Head of caudate nucleus (tissue), 42 donors: Measurements from ENCODE around the gene STK16.

Source experiments
- DNase-seq, 42 donors: peaks; one replicate each; pipeline versions ENCODE4 v3.0.0 to v3.0.0-alpha.2; 2020 to 2021; ENCODE audit warnings: mixed read lengths in 7 of 42
- intact Hi-C: fragments of 100-400 bp; cut with DNase I; formaldehyde crosslinking; loops from one replicate; pipeline ENCODE4 v1.15.0; 2022

The STK16 gene

DNA sequence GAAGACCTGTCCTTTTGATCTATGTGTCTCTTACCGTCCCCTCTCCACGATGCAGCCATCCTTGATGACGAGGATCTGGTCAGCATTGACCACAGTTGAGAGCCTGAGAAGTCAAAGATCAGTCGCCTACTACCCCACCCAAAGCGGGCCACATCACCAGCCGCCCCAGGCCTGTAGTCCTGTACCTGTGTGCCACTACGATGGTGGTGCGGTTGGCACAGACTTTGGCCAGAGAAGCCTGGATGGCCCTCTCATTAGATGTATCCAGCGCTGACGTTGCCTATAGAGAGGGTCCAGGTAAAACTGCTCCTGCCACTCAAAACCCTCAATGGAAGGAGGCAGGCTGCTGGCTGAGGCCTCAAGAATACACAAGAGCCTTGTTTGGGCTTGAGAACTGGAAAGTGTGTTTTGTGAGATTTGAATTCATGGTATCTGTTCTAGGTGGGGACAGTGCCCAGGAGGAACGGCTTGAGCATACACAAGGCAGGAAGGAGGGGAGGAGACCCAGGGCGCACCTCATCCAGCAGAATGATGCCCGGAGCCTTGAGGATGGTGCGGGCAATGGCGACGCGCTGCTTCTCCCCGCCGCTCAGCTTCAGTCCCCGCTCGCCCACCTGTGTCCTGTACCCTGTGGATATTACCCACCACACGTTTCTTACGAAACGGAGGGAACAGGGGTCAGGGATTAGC is 34.9 kb upstream of the STK16 start:
- DNase-seq = peak in 2 of 42 donors; percentile 15 to 29
- intact Hi-C loops = no loop called here

DNA sequence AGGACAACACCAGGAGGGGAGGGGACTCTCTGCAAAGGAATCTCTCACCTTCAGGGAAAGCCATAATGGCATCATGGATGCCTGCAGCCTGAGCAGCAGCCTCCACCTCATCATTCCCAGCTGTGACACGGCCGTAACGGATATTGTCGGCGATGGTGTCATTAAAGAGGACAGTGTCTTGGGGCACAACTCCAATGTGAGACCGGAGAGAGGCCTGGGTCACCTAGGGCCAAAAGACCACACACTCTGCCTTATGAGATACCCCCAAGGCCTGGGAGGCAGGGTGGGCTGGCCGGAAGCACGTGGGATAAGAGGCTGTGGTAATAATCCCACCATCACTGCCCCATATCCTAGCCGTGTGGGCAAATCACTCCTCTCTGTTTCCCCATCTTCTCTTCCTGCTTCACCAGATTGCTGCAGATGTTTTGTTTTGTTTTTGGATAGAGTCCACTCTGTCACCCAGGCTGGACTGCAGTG is 34.4 kb upstream of the STK16 start:
- peak in 2 of 42 donors; percentile 10 to 17 for DNase-seq
- intact Hi-C loops = no loop called here

DNA sequence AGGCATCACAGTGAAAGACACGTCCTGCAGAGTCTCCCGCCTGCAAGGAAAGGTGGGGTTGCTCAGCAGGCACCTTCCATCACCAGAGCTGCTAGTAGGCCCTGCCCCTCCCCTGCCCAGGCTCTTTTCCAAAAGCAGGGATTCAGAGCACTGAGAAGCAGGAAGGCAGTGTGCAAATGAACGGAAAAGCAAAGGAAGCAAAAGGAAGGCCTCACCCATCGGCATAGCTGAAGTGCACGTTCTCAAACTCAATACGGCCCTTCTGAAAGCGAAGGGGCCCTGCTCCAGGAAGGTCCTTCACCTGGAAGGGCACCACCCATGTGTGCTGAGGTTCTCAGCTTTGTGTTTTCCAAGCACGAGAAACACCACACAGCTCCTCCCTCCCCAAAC is 32.3 kb upstream of the STK16 start:
- no peak for DNase-seq
- intact Hi-C loops = no loop called here

DNA sequence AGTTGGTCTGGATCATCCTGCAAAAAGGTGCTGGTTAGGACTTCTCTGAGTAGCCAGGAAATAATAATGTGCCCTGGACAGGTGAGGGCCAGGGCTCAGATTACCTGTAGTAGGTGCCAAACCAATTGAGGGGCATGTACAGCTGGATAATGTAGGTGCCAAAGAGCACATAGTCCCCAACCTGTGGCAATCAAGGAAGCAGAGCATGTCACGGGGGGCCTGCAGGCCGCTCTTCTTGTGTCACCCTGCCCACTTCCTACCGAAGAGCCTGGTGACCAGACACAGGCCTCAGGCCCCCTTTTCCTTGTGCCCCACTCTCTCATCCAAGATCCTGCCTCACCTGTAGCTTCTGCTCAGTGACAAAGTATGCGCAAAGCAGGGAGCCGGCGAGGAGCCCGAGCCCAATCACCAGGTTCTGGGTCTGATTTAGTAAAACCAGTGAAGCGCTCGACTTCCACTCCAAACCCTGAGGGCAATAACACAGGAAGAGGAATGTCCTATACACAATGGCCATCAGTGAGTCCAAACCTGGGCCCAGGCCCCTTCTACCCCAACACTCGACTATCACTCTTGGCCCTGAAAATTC is 31.7 kb upstream of the STK16 start:
- no peak for DNase-seq
- intact Hi-C loops = no loop called here

DNA sequence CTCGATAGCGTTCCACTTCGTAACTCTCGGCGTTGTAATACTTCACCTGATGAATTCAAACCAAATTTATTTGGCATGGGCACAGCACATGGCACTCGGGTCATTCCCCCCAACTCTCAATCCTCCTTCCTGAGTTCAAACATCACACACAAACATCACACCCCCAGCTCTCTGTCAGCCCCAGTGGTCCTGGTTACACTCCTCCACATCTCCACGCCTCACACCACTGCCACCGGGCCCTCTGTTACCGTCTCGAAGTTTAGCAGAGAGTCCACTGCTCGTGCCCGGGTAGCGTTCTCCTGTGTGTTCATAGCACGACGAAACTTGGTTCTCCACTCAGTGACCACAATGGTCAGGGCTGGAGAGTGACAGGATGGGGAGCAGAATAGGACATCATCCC is 31.1 kb upstream of the STK16 start:
- DNase-seq = no peak
- intact Hi-C loops = no loop called here

DNA sequence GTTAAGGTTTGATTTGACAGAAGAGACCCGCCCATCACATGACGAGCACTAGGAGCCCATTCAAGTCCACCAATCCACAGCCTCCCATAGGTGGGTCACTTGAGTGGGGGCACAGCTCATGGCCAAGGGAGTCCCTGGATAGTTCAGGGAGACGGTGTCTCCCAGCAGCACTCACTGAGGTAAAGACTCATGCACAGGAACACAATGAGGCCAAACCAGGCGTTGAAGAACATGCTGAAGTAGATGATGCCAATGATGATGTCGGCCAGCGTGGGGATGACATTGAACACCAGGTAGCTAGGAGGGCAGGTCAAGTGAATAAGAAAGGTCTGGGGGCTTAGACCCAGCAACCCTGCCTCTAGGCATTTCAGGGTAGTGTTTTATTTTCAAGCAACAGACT is 30.5 kb upstream of the STK16 start:
- intact Hi-C loops = no loop called here
- no peak for DNase-seq

DNA sequence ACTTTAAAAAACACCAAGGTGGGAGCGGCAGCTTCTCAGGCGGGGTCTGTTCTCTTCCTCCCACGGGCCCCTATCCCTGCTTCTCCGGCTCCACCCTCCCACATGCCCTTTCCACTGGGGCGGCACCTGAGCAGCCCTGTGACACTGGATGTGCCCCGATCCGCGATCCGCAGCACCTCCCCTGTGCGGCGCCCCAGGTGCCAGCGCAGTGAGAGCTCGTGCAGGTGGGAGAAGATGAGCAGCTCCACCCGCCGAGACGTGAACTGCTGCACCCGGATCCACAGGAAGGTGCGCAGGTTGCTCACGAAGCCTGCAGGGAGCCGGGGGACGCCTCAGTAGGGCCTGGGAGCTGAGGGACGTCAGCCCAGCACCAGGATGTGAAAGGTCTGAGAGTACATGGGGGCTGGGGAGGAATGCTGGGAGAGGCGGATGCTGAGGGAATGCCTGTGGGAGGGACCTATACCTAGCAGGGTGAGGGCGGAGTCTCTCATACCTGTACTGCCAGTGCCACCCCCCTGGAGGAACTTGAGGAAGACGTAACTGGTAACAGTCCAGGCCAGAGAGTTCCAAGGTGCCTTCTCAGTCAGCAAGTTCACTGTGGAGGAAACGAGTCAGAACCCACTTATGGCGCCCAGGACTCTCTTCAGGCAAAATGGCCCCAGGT is 29.3 kb upstream of the STK16 start:
- peak in 37 of 42 donors; percentile 10 to 75 (median 48) for DNase-seq
- intact Hi-C loops = no loop called here

DNA sequence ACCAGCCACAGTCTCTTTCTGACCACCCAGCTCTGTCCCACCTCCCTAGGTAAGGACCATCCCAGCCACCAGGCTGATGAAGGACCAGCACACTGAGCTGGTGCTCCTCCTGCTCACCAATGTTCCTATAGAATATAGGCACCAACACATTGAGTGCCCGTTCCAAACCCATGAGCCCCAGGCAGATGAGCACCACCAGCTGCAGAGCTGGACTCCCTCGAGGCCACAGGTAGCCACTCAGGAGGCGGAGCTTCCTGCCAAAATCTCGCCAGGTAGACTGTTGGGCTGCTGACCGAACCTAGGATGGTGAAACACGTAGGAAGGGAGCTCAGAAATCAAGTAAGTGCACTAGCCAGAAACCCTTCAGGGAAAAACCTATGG is 28.8 kb upstream of the STK16 start:
- intact Hi-C loops = no loop called here

DNA sequence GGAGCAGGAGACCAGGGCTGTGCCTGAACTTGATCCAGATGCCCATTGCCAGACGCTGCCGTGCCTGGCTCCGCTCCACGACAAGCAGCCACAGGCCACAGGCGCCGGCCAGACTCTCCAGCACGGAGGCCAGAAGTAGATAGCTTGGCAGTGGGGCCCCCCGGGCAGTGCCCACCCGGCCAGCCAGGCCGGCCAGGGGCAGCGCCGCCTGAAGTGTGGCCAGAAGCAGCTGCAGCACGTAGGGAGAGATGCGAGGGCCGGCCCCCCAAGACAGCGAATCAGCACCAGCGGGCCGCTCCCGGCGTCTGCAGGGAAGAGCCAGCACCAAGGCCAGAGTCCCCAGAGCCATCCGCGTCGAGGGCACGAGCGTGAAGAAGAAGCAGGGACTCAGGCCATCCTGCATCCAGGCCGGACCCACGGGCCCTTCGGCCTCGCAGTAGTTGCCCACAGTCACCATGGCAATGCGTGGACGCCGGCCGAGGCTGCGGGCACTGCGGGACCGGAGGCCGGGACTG is 27.0 kb upstream of the STK16 start:
- intact Hi-C loops = no loop called here
- peak in 35 of 42 donors; percentile 18 to 79 (median 60) for DNase-seq

More for the DNA sequence above, 28.8 kb upstream of the STK16 start:
- no peak for DNase-seq

DNA sequence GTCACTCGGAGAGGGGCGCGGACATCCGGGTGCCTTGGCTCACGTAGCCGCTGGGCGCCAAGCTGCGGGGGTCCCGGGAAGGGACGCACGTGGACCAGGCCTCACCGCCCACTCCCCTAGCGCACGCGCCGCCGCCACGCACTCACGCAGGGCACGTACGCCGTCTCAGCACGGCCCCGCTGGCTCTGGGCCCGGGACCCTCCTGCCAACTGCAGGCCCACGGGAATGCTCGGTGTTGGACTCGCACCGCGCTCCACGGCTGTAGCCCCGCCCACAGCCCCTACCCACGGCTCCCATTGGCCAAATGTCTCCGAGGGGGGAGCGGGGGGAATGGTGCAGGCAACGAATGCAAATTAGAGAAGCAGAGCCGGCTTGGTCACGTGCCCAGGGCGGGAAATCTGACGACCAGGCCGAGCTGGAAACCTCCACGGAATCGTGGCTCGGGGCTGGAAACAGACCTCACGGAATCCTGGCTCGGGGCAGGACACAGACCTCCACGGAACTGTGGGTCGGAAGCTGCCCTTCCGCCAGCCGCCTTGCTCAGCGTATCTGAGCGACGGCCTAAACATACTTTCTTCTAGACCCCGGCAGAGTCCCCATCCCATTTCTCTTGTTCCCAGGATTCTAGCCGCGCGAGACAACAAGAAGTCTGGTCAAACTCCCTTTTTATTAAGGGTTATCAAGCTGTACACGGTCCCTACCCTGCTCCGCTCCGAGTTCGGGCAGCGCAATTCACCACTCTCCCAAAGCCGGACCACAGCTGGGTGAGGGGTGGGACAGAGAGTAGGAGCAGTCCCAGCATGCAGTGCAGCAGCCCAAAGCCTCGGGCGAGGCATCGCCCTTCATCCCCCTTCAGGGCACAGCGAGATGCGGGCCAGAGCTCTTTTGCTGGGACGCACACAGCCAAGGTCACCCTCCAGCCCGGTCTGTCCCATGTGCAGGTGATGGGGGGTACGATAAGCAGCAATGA is 26.3 kb upstream of the STK16 start, which contains the start of gene ABCB6:
Gene ABCB6, minus strand, starts transcription at position 227 of the 970 bp plus-strand sequence. CDS start 285 bp downstream, outside the sequence.
- intact Hi-C loops = no loop called here
- DNase-seq = peak; percentile 96 to 100 (median 98)

DNA sequence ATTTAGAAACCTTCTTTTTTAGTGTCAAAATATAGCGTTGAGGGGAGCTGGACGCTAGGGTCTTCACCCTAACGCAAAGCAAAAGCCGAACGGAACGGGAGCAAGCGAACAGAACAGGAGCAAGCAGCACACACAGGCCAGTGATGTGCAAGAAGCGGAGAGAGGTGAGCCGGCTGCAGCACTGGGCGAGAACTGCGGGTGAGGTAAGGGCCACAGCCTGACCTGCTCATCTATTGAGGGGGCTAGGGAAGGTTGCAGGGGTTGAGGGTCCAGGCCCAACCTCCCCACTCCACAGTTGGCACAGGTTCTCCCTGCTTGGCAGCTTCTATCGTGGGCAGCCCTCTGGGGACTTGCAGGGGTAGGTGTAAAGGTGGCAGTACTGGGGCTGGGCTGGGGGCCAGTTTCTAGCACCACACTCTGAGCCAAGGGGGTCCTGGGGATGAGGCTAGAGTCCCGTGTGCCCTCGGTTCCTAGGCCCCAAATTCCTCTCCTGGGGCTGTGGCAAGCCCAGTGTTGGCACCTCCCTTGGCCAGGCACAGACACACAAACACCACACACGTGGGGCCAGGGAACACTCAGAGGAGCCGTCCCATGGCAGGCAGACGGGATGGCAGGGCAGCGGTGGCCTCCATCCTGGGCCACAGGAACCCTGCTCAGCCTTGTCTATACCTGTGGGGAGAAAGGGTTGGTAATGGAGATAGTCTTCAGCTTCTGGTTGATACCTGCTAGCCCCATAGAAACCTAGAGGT is 25.3 kb upstream of the STK16 start:
- peak in 1 of 42 donors; percentile 6 for DNase-seq
- intact Hi-C loops = no loop called here

DNA sequence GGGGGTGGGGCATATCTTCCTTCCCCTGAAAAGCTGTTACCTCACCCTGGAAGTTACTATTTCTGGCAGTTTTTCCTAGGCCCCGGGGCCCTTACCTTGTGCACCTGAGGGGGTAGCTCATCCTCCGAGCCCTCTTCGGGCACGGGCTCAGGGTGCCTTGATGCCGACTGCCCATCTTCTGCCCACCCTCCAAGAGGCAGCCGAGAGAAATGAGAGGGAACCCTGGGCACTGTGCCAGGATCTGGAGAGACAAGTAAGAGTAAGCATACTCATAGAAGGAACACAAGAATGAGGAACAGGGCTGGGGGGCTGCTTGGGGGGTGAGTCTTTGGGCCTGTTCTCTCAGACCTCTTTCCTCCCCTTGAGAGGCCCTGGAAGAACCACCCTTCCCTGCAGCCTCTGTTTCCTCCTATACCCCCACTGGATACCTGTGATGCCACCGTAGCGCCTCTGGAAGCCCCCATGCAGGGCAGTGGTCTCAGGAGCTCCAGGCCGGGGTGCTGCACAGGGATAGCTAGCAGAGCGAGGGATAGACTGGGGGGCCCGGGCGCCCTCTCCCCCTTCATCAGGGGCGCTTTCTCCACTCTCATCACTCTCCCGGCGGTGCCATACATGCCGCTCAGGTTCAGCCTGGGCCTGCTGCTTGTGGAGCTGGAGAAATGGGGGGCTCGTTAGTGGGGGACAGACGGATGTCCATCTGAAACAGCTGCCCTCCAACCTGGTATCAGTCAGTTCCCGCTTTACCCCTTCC is 24.5 kb upstream of the STK16 start:
- DNase-seq = no peak
- intact Hi-C loops = no loop called here

DNA sequence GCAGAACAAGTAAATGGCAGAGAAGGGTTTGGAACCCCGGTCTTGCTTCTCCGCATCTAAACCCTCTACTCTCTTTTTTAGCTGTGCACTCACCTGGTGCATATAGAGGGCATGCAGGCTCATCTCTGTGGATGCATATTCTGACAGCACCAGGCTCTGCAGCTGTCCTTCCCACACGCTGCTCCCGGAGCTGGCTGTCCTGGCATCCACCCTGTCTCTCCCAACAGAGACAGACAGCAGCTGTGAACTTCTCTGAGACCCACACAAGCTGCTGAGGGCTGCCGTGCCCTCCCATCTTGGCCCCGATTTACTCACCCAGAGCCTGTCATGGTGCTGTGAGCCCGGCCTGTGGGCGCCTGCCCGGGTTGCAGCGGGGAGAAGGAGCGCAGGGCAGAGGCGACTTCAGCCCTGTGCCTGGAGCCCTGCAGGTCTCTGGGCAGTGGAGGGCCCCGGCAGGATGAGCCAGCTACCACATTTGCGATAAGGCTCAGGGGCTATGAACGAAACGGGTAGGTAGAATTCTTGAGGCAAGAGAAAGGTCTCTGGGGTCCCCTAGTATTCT is 23.2 kb upstream of the STK16 start:
- peak in 20 of 42 donors; percentile 3 to 77 (median 40) for DNase-seq
- intact Hi-C loops = no loop called here

DNA sequence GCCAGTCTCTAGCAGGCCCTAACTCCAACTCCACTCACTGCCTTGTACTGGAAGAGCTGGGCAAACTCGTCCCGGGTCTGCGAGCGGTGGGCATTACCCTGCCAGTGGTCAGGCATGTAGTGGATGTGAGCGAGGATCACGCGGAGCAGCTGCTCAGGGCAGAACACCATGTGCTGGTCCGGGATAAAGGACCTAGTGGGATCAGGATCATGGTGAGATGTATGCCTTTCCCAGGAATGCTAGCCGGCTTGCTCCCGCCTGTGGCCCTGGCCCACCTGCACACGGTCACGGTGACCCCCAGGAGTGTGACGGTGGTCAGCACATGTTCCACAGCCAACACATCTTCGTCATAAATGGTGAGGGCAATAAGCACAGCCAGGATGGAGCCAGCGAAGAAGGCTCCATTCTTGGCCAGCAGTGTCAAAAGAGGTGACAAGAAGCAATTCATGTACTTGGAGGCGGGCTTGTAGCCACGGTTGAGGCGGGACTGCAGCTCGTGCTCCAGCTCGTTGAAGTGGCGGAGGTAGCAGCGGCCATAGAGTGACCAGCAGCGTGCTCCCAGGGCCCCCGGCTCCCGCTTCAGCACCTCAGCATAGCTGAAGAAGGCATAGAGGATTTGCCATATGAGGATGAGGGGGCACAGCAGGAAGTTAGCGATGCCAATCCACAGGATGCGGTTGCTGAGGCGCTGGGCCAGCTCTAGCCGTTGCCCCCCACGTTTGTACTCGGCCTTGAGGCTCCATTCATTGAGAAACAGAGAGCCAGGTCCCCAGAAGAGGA is 21.3 kb upstream of the STK16 start:
- intact Hi-C loops = no loop called here
- no peak for DNase-seq

DNA sequence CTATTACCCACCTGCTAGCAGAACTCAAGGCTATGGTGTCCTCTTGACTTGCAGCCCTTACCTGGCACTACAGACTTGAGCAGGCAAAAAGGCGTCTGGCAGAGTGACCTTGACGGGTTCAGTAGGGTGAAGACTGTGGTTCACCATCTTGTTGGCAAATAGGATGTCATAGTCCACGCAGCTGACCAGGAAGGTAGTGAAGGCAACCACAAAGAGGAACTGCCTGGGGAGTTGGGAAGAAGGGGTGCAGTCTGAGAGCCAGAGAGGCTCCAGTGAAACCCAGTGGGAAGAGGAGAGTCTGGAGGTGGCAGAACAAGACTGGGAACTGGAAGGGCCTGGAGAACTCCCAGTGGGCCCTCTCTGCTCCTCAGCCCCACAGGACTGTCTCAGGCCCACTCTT is 19.9 kb upstream of the STK16 start:
- intact Hi-C loops = loop anchor here (5.0 kb wide), 1 partner anchor 72 kb away; no protein-coding TSS in a partner anchor
- no peak for DNase-seq
